ENCODE measurements around the gene SLC24A4.

Gene SLC24A4

DNA sequence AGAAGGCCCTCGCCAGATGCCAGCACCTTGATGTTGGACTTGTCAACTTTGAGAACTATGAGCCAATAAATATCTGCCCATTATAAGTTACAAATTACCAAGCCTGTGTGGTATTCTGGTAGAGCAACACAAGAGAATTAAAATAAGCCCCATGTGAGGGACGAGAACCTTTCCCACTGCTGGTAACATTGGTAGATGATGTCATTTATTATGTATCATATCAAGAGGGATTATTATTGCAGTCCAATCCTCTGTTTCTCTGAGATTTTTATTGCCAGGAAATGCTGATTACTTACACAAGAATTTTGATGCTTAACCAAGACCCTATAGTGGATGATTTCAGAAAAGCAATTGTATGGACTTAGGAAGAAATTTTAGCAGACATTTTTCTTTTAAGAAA is 40.3 kb upstream of the SLC24A4 start:
- TF ChIP-seq, protein P1, sequence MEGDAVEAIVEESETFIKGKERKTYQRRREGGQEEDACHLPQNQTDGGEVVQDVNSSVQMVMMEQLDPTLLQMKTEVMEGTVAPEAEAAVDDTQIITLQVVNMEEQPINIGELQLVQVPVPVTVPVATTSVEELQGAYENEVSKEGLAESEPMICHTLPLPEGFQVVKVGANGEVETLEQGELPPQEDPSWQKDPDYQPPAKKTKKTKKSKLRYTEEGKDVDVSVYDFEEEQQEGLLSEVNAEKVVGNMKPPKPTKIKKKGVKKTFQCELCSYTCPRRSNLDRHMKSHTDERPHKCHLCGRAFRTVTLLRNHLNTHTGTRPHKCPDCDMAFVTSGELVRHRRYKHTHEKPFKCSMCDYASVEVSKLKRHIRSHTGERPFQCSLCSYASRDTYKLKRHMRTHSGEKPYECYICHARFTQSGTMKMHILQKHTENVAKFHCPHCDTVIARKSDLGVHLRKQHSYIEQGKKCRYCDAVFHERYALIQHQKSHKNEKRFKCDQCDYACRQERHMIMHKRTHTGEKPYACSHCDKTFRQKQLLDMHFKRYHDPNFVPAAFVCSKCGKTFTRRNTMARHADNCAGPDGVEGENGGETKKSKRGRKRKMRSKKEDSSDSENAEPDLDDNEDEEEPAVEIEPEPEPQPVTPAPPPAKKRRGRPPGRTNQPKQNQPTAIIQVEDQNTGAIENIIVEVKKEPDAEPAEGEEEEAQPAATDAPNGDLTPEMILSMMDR (IDR thresholded peaks at IDR 0.05) = no peak
- Histone ChIP-seq H3K27ac (no peak overlapping the region), H3K4me3 (no peak overlapping the region)
- no peak for DNase-seq (ENCODE audit: low spot score)

DNA sequence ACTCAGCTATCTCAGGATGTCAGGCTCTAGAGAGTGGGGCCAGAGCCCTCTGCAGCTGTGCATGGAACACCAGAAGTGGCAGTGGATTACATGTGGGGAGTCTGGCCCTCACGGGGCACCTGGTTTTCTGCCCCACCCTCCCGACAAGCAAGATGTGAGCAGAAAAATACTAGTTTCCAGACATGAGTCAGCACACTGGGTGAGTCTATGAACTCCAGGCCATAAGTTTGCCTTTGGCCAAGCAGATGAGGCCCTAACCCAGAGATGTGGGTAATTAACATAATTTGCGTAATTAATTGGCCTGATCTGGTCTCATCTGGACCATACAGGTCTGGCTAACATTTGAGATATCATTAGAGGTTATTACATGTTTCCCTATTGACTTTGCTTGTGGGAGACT is 37.7 kb upstream of the SLC24A4 start:
- Histone ChIP-seq H3K4me3 (no peak overlapping the region), H3K27ac (no peak overlapping the region)
- TF ChIP-seq, protein P1 (IDR thresholded peaks at IDR 0.05) = no peak
- DNase-seq (ENCODE audit: low spot score) = no peak

DNA sequence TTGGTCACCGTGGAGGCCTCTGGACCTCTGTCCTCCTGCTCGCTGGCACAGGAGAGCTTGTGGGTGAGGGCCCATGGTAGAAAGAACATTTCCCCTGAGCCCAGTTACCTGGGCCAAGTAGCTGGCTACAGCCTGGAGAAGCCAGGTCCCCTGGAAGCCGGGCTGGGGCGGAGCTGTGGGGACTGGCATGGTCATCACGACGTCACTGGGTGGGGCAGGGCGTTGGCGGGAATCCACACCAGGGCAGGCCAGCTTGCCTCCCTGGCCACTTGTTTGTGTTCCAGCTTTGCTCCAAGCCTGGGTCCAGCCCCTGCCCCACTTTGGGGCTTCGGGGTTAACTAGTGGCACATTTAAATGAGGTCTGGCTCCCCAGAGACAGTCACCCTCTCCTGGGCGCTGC is 35.0 kb upstream of the SLC24A4 start:
- no peak overlapping the region for H3K4me3 ChIP-seq
- no peak for DNase-seq (ENCODE audit: low spot score)
- H3K27ac ChIP-seq = no peak overlapping the region
- TF ChIP-seq, protein P1 (IDR thresholded peaks at IDR 0.05) = no peak

DNA sequence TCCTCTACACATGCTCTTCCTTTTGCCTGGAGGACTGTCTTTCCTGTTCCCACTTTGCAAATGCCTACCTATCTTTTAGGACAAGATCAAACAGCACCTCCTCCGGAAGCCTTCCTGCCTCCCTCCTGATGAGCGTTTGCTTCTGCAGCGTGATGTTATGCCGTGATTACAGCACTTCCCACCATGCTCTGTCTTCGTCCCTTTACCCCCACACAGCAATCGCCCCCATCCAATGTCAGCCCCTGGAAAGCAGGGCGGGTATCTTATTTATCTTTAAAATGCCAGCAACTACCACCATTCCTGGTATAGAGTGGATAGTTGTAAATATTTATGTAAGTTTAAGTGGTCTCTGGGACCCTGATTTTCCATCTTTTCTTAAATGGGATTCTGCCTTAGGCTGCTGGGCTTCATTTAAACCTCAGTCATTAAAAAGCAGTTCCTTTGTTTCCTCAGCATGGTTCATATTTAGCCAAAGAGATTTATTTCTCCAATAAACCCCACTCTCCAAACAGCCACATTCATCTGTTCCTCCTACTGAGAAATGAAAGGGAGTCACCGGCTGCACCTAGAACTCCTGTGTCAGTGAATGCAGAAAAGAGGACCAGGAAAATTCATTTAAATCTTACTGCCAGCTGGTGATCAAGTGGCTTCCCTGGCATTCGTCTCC is 33.8 kb upstream of the SLC24A4 start:
- Histone ChIP-seq H3K4me3 (no peak overlapping the region), H3K27ac (no peak overlapping the region)
- TF ChIP-seq, protein P1 (IDR thresholded peaks at IDR 0.05) = no peak
- DNase-seq (ENCODE audit: low spot score) = no peak

DNA sequence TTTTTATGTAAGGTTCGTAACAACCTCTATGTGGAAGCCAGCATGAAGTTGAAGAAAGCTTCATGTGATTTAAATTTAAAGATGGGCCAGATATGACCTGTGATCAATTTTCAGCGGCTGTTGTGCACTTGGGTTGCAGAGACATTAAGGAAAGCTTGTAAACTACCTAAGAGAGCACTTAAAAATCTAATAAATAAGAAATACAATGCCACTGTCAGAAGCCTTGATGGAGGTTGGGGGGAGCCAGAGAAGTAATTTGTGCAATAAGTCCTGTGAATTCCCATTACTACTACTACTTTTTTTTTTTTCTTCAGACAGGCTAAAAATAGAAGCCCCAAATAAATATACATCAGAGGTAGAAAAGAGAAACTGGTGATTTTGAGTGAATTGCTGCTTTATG is 30.3 kb upstream of the SLC24A4 start:
- Histone ChIP-seq H3K27ac (no peak overlapping the region), H3K4me3 (no peak overlapping the region)
- no peak for DNase-seq (ENCODE audit: low spot score)
- TF ChIP-seq, protein P1 (IDR thresholded peaks at IDR 0.05) = no peak

DNA sequence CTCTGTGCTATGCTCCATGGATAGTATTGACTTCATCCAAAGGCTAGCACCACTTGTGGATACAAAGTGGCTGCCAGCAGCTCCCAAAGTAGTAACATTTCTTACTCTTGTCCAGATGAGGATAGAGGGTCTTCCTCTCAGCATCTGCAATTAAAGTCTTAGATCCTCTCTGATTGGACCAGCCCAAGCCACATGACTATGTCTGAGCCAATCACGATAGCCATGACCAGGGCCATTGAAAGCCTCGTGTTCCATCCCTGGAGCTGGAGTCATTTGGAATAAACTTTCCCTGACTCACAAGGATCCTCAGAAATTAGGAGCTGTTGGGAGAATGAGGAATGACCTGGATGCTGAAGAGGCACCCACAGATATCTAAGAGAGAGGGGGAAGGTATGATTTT is 28.5 kb upstream of the SLC24A4 start:
- no peak for DNase-seq (ENCODE audit: low spot score)
- Histone ChIP-seq H3K27ac (no peak overlapping the region), H3K4me3 (no peak overlapping the region)
- TF ChIP-seq, protein P1 (IDR thresholded peaks at IDR 0.05) = no peak

DNA sequence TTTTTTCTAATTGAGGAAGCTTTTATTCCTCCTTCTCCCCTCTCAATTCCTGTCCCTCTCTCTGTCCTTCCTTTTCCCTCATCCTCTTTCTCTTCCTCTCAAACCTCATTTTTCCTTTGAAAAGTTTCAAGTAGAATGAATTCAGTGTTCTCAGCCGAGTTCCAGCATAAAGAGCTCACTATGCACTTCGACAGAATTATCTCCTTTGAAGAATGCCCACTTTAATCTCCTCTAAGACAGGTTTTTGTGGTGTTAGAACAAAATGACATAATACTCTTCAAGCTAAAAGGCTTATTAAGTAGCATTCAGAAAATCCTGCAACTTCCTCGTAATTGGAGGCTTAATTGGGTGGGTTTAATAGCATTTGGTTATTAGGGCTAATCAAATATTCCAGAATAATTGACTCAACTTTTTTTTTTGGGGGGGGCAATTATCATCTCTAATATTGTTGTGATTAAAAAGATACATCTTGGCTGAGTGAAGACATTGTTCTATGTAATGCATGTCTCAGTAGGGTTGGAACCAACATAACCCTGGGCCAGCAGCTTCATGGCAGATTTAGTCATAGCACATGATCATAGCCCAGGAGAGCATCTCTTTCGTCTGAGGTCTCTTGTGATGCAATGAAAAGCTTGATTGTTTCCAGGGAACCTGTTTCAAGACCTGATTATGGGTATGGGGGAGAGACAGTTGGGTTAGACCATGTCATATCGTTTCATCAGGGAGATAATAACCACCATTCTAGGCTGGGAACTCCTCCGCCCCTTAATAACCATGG is 25.0 kb upstream of the SLC24A4 start:
- DNase-seq (ENCODE audit: low spot score) = no peak
- TF ChIP-seq, protein P1 (IDR thresholded peaks at IDR 0.05) = no peak
- no peak overlapping the region for H3K4me3 ChIP-seq
- no peak overlapping the region for H3K27ac ChIP-seq

Measured in coronary artery (tissue), 2 donors.